IPS-NIHi7 (cell line): ENCODE results near the gene SLC31A2.

Source experiments
- DNase-seq: peaks from one replicate; pipeline ENCODE4 v3.0.0; 2012; ENCODE audit warnings: mixed read lengths; ENCODE audit errors: extremely low spot score

SLC31A2 gene

DNA sequence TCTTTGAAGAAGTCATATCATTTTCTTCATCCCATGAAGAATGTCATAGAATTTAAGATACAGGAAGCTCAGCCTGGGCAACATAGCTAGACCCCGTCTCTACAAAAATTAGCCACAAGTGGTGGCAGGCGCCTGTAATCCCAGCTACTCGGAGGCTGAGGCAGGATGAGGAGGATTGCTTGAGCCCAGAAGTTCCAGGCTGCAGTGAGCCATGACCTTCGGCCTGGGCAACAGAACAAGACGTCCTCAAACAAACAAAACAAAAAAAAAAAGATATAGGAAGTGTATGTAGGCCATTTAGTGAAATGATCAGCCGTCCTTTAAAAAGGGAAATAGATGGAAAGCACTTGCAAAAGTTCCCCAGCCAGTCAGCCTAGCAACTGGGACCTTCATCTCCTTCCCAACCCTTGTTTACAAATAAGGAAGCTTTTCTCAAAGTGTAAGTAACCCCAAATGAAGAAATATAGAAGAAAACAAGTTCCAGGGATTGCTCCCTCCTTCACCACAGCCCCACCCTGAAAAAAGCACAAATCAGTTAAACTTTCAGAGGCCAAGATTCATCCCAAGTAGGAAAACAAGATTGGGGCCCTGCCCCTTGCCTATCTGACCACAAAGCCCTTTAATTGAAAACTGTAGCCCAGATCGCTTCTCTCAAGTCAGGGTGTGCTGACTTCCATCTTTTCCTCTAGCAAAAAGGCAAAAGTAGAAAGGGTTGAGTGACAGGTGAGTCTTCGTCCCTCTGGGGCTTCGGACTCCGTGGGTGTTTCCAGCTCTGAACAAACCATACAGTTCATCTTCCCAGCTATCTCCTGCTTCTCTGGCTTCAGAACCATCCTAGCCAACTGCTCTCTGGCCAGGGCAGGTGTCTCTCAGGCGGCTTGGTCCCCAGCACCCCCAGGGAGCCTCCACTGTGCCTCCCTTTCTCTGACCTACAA is 1.2 kb downstream of the SLC31A2 start:
- no peak for DNase-seq

DNA sequence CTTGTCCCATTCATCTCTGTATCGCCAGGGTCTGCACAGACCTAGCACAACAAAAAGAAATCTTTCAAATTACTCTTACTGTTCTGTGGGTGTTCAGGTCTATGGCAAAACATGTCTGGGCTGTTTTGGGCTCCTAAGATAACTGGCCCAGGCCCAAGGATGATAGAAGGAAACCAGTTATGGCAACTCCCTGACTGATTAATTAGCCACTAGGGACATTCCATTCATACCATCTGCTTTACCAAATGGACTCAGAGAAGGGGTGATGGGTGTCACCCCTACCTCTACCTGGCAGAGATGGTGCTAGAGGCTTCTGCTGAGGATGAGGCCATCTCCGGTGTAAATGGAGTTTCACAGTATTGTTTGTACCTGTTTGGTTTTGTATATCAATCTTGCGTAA is 1.9 kb downstream of the SLC31A2 start:
- DNase-seq = no peak

DNA sequence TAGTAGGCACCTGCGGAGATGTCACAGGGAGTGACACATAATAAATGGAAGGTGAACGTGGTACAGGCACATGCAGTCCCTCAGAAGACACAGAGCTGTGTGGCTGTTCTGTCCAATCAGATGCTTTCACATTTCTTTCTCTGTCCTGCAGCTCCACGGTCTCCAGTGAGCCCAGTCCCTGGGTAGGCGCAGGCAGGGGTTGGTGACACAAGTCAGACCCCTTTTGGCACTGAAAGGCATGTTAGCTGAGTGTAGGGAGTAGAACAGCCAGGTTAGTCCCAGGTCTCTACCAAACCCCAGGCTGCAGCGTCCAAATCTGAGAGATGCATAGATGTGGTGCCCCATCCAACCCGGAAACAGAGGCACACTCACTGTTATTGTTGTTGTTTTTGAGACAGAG is 2.8 kb downstream of the SLC31A2 start:
- no peak for DNase-seq

DNA sequence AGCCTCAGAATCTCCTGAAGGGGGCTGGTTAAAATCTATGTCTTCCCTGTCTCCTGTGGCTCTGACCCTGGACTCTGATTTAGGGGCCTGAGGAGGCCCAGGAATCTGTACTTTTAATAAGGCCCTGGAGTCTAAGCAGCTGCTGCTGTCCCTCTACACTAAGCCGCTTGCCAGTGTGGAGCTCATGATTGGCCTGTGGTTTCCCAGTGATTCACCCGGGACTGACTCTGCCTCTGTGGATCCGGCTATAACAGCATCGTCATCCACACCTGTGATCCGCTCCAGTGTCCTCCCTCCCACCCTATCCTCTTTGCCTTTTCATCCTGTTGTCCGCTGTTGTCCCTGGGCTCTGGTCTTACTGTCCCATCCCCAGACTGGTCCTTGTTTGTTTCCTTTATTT is 3.7 kb downstream of the SLC31A2 start:
- no peak for DNase-seq

DNA sequence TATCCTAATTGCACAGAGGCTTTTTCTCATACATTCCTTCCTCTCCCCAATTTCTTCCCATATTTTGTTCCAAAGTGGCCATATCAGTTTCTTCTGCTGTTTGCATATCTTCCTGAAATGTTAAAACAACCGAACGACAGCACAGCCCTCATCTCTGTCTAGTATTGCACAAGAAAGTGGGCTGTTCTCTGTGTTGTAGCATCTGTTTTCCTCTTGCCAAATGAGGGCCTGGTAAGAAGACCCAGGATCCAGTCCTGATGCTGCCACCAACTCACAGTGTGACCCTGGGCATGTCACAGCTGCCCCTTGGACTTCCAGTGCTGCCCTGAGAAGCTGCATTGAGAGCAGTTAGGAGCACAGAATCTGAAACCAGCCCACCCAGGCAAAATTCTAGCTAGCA is 4.1 kb downstream of the SLC31A2 start:
- no peak for DNase-seq

DNA sequence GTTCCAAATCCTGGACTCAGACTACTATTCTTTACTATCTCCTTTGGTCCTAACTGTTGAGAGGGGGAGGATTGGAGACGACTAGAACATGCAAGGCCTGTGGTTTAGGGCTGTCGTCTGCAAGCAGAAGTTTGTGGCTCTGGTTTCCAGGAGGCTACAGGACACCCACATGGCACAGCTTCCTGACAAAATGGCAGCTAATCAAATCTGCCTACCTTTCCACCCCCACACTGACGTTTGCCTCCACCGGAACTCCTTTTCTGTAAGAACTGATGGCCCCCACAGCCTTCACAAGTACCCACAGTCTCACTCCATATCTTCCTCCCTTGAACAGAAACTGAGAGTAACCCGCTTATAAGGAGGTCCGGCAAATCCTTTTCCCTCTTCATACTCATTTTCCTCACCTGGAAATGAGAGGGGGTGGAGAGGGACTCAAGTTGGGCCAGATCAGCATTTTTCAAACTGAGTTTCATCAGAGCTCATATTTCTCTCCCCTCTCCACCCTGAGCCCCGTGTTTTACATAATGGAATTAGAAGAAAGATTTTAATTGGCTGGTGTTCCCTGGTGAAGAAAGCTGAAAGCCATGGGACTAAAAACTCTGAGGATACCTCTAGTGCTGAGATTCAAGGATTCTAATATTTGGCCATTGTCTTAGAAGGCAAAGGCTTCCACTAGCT is 5.2 kb downstream of the SLC31A2 start:
- DNase-seq = no peak

DNA sequence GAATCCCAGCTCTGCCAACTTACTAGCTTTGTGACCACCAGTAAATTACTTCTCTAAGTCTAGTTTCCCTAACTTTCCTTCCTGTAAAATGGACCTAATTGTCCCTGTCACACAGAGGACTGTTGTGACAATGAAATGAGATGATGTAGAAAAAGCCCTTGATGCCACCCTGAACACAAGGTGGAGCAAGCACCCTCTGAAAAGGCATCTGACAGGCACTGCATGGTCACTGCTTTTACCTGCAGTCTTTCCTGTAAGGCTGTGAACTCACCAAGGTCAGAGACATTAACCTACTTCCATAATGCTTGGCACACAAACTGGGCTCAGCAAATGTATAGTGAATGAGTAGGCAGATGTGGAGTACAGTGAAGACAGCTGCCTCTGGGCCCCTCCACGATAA is 6.1 kb downstream of the SLC31A2 start:
- no peak for DNase-seq

DNA sequence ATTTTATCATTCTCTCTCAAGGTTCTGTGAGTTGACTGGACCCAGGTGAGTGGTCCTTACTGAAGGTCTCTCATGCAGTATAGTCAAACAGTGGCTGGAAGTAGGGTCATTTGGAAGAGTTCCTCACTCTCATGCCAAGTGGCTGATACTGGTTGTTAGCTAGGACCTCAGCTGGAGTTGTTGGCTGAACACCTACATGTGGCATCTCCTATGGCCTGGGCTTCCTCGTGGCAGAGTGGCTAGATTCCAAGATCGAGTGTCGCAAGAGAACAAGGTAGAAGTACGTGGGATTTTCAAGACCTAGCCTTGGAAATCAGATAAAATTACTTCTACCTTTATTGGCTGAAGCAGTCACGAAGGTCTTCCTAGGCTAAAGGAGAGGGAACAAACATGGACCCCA is 7.6 kb downstream of the SLC31A2 start:
- DNase-seq = no peak

DNA sequence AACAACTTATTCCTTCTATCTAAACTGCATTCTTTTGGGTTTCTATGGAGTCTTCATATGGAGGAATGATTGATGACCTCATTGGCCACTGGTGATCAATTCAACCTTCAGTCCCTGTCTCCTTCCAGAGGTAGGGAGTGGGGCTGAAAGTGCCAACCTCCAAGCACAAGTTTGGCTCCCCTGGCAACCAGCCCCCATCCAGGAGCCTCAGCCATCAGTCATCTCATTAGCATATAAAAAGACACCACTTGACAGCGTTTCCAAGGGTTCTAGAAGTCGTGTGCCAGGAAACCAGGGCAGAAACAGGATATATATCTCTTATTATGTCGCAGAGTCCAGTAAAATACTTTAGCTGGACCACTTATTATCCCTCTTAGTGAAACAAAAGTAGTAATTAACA is 9.8 kb downstream of the SLC31A2 start:
- DNase-seq = peak; percentile 62

DNA sequence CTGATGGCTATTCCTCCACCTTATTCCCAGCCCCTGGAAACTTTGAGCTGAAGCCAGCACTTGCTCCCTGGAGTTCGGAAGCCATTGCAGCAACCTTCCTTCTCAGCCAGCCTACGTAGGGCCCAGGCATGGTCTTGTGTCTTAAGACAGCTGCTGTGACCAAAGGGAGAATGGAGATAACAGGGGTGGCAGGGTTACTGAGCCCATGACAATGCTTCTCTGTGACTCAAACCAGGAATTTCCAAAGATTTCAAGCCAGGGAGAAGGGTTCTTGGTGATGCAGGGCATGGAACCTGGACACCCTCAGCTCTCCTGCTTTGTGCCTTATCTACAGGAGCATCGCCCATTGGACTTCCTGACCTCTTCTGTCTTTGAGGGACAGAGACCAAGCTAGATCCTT is 12.2 kb downstream of the SLC31A2 start:
- DNase-seq = no peak

DNA sequence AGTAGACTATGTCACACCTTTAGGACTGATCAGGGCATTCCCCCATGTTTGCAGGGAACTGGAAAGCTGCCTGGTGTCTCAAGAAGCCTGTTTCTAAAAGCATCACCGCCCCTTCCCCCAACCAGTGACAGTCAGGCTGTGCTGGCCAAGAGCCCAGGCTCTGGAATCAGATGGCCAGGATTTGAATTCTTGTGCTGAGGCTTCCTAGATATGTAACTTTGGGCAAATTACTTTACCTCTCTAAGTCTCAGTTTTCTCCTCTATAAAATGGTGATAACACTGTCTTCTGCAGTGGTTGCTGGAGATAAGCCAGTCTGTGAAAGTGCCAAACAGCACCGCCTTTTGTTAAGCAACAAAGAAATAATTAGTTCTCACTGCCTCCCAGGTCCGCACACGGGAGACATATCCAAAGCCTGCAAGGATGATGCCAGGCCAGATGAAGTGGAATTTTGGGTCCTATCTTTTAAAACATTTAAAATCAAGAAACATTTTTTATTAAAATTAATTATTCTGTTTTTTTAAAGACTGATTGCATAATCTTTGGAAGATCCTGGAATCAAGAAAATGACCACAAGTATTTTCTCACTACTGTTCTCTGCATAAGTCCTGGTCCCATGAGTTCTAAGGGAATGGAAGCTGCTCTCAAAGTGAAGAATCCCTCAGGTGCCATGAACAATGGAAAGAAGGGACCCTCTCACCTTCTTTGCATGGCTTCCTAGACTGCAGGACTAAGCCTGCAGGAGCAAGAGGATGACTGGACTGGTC is 13.9 kb downstream of the SLC31A2 start:
- no peak for DNase-seq

DNA sequence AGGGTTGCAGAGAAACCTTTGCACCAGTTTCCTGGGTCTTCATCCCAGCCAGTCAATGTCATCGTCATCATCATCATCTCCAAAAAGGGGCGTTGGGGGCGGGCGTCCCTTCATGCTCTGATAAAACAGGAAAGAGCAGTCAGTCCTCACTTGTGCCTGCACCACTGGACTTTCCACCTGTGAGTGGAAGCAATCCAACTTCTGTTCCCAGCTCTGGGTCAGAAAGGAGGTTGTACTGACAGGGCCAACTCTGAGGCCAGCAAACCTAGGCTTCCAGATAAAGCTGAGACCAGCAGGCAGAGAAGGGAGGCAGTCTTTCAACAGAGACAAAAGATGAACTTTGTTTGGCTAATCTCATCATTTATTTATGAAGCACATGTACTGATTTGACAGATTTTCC is 15.2 kb downstream of the SLC31A2 start:
- DNase-seq = no peak

DNA sequence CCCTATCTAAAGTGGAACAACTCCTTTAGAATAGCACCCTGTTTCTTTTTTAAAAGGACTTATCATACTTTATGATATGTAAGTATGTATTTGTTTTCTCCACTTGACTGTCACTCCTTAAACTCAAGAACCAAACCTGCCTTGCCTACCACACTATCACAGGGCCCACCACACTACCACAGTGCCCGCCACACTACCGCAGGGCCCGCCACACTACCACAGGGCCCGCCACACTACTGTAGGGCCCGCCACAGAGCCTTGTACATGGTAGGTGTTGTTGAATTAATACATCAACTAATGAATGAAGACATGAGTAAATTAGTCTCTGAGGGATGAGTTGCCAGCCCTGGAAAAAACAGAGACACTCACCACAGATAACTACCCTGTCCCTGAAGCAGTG is 18.0 kb downstream of the SLC31A2 start:
- no peak for DNase-seq

DNA sequence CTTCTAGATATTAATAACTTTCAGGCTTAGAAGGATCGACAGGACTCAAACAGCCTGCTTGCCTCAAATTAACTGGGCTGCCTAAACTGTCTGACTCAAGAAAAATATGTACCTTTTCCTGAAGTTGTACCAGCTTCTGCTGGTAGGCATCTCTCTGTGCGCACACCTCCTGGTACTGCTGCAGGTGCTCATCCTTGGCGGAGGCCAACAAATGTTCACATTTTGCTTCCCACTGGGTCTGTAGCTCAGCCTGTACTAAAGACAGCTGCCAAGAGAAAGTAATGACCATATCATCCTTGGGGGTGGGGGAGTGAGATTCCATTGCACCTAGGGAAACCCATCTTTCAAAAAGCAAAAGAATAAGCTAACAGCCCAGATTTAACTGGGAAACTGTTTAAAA is 22.5 kb downstream of the SLC31A2 start:
- no peak for DNase-seq

DNA sequence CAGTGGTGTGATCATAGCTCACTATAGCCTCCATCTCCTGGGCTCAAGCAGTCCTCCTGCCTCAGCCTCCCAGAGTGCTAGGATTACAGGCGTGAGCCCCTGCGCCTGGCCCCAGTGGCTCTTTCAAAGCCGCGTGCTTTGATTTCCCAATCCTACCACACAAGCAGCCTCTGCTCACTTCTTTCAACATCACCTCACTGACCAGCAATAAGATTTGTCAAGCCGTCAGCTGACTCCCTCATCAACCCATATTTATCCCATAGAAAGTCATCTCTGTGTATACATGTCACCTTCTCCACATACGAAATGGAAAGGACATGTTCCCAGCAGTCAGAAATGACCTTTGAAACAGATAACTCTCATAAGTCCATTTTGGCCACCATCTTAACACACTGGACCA is 26.0 kb downstream of the SLC31A2 start:
- DNase-seq = no peak

DNA sequence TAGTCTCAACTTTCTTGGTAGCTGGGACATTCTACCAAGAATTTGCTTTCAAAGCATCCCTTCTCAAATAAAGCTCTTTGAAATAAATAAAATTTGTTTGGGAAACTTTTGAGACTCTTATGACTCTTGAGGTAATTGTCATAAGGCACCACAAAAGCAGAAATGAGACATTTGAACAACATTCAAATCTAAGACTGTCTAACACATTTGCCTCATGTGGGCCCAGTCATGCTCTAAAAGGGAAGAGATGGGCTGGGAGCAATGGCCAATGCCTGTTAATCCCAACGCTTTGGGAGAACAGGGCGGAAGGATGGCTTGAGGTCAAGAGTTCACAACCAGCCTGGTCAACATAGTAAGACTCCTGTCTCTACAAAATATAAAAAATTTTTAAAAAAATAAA is 26.4 kb downstream of the SLC31A2 start:
- DNase-seq = no peak

DNA sequence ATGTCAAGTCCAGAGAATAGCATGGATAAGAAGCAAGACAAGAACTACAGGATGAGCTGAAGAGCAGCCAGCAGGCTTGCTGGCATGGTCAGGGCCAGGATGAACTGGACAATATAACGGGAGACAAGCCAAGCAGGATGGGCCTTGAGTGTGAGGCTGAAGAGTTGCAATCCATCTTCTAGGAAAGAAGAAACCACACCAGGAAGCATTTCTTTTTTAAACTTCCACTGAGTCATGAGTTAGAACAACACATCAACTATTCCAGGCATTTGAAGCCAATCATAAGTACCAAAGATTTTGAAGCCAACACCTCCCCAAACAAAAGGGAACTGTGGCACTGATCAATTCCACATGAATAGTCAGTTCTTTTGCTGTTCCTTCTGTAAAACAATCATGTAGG is 27.3 kb downstream of the SLC31A2 start:
- no peak for DNase-seq

DNA sequence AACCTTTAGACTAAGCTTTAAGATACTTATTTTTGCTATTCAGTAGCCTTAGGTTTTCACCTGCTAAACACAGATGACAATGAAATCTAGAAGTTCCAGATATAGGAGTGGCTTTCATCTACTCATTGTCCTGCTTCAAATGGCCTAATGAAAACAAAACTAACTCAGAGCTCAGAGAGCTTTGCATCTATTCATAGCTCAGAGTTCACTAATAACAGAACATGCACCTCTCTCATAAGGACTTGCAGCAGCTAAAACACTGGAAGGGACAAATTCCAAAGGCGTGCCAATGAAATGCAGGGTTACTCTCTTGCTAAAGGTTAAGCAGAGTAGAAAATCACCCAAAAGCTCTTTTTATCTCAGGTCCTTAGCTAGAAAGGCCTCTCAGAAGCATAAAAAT is 29.0 kb downstream of the SLC31A2 start:
- DNase-seq = no peak

DNA sequence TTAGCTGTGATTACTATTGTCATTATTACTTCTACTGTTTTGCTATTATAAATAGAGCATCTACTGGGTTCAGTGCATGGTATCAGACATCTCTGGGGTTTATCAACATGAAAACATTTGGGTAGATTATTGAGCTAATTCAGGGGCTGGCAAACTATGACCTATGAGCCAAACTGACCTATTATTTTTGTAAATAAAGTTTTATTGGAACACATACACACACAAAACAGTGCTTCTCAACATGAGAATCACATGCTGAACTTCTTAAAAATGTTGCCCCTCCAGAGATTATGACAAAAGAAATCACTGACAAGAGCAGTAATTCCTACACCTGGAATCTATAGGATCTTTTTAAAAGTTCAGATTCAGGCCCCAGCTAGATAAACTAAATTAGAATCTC is 30.4 kb downstream of the SLC31A2 start:
- no peak for DNase-seq

DNA sequence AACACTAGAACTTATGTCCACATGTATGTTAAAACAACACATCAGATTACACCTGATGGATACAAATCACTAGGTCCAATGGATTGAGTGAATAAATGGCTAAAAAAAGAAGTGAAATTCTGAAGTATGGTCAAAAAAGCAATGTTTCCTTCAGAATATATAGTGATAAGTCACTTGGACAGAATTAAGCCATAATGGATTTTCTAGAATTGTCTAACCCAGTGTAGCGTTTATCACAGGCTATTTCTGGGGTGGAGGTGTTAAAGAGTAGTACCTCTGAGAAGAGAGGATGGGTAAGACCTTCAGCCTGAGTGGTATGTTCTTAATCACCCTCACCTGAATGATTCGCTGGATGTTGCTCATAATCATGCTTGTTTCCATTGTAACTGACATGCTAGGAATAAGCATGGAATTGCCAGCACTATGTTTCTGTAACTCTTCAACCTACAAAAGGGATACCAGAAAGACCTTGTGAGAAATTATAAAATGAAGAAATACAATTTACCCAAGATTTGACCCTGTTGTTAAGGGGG is 33.2 kb downstream of the SLC31A2 start:
- DNase-seq = no peak

DNA sequence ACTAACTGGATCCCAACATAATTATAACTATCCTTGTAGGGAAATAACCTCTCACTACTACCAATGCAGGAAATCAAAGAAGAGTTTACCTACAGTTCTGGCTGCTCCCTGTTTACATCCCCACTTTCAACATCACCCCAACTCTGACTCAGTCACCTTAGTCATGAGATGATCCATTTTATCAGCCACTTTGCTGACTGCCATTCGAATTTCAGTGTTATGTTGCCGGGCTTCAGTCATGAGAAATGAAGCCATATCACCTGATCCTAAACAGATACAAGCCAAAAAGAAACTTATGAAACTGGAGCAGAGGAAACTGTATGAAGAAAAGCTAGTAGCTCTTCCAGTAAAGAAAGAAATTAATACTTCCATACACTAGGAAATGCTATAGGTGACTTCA is 33.7 kb downstream of the SLC31A2 start:
- DNase-seq = no peak

DNA sequence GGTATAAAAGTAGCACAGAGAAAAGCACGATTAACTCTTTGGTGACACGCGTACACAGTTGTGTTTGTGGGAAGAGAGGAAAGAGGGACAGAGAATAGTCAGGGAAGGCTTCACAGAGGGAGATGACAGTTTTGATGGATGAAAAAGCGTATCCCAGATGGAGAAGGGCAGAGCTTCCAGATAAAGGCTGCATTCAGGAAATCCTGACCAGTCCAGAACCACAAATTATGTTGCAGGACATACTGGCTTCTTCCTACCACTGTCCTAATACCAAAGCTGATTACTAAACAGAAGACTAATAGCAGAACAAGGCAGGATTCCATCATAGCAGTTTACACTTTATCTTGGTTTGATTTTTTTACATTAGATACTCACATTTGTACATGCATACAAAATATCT is 34.5 kb downstream of the SLC31A2 start:
- no peak for DNase-seq
